Retina (tissue), 1 donor: ENCODE data around the gene FAM193A.
A peak's percentile ranks its signal among the peaks of the same experiment; 100 is the strongest.
"Not testable (repeated sequence)": the region's sequence is repeated elsewhere in the genome, so short reads cannot be mapped to it uniquely, and the experiment has no call there.

Experiments used
- DNase-seq: peaks from one replicate; pipeline ENCODE4 v3.0.0-alpha.2; 2016

The FAM193A gene

GRCh38 chr4:2576290-2576689 lies 39.8 kb downstream of the FAM193A start:
- no peak for DNase-seq

- no peak for DNase-seq
These were observed 41.7 kb downstream of the FAM193A start for GRCh38 chr4:2578106-2578505.

GRCh38 chr4:2579910-2580309 lies 43.5 kb downstream of the FAM193A start:
- no peak for DNase-seq

DNA sequence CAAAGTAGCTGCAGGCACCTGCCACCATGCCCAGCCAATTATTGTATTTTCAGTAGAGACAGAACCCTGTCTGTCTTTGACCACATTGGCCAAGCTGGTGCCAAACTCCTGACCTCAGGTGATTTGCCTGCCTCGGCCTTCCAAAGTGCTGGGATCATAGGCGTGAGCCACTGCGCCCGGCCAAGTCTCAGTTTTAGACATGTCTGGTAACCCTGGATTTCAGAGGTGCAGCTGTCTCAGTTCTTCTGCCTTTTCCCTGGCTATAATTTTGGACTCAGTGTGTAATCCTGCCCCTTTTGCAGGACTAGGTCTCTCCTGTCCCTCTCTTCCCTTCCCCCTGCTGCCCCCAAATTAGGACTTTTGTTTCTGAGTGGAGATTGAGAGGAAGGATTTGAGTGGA lies 46.6 kb downstream of the FAM193A start:
- DNase-seq = no peak

DNA sequence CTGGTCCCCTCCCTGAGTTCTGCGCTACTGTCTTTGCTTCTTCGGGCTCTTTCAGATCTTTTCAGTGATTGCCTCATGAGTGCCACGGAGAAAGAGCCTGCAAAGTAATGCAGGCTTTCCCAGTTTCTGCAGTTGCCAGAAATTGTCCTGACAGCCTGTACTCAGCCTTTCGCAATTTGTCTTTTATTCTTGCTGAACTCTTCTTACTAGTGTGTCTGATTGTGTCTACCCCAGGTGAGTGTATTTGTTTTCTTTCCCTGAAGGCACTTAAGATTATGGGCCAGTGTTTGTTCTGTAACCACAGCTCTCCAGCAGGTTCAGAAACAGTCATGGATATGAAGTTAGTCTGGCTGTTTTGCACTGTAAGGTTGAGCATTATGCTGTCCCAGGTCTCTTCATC lies 47.1 kb downstream of the FAM193A start:
- DNase-seq = no peak

DNA sequence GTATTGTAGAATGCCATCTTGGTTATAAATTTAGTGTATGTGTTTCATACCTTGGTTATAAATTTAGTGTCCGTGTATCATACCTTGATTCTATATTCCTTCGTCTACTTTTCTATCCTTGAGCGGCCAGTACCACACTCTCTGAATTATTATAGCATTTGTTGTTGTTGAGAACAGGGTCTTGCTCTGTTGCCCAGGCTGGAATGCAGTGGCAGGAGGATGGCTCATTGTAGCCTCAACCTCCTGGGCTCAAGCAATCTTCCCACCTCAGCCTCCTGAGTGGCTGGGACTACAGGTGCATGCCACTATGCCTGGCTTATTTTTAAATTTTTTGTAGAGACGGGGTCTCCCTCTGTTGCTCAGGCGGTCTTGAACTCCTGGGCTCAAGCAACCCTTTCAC lies 50.1 kb downstream of the FAM193A start:
- no peak for DNase-seq

DNA sequence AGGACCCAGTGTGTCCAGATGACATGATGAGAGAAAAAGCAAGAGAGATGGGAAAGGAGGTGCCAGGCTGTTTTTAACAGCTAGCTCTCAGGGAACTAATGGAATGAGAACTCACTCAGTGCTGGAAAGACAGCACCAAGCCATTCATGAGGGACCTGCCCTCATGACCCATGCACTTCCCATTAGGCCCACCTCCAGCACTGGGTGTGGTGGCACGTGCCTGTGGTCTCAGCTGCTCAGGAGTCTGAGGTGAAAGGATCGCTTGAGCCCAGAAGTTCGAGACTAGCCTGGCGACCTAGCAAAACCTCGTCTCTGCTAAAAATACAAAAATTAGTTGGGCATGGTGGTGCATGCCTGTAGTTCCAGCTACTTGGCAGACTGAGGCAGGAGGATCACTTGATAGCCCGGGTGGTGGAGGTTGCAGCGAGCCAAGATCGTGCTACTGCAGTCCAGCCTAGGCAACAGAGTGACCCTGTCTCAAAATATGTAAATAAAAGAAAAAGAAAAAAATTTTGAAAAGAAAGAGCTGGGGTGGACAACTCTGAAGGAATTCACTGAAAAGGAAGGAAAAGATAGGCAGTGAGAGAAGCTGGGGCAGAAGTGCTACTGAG lies 50.9 kb downstream of the FAM193A start:
- no peak for DNase-seq

DNA sequence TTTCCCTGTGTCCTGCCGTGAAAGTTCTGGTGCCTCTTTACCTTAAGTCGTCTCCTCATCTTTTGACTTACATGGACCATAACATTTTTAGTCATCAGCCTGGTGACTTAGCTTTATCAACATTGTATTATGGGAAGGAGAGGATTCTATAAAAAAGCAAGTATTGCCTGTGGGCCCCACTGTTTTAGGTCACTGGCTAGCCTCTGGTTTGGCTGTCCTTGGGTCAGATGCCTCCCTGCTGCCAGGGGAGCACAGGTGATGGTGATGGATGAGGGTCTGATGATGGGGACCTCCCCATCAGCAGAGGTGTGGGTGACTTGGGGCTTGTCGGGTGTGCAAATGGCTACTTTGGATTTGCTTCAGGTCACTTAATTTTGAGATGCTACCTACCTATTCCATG lies 51.8 kb downstream of the FAM193A start:
- no peak for DNase-seq

DNA sequence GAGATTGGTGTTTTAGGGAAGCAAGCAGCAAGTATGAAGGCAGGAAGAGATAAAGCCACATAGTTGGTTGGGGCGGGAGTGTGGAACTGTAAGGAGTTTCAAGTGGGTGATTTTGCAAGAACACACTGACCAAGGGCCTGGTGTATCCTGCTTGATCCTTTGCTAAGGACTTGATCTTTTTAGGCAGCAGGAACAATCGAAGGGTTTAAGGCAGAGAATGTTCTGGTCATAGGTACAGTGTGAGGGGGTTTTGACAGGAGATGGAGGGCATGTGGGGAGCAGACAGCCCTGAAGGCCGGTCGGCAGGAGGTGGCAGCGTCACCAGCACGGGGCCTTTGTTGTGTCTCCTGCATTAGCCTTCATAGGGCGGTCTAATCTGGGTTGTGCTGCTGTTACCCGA lies 54.7 kb downstream of the FAM193A start:
- DNase-seq = peak; percentile 52

- not testable (repeated sequence) for DNase-seq
These were observed 55.6 kb downstream of the FAM193A start for GRCh38 chr4:2592014-2592413.

DNA sequence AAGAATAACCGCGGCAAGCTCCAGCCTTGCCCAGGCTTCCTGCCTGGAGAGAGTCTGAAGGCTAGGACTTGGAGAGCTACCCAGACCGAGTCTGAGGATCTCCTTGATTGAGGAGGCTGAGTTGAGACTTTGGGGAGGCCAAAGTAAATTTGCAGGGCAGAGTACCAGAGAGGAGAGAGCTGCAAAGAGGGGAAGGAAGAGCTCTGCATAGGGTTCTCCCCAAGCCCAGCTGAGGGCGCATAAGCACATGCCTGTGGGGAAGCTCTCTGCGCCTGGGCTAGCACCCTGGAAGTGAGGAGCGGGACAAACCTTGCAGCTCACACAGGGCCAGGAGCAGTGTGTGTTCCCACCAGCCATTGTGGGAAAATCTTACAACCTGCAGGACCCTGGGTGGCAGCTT lies 56.1 kb downstream of the FAM193A start:
- DNase-seq = no peak

GRCh38 chr4:2593003-2593402 lies 56.6 kb downstream of the FAM193A start:
- no peak for DNase-seq

GRCh38 chr4:2595436-2595835 lies 59.0 kb downstream of the FAM193A start:
- no peak for DNase-seq

- DNase-seq = no peak
These were observed 59.6 kb downstream of the FAM193A start for GRCh38 chr4:2595952-2596552.

- DNase-seq = no peak
These were observed 60.2 kb downstream of the FAM193A start for GRCh38 chr4:2596611-2597010.

GRCh38 chr4:2598511-2599303 lies 62.3 kb downstream of the FAM193A start:
- no peak for DNase-seq

GRCh38 chr4:2599304-2599654 lies 62.8 kb downstream of the FAM193A start:
- no peak for DNase-seq

GRCh38 chr4:2600878-2601277 lies 64.4 kb downstream of the FAM193A start:
- DNase-seq = no peak

GRCh38 chr4:2604614-2605013 lies 68.2 kb downstream of the FAM193A start:
- no peak for DNase-seq

- DNase-seq = no peak
These were observed 70.6 kb downstream of the FAM193A start for GRCh38 chr4:2606960-2607506.

DNA sequence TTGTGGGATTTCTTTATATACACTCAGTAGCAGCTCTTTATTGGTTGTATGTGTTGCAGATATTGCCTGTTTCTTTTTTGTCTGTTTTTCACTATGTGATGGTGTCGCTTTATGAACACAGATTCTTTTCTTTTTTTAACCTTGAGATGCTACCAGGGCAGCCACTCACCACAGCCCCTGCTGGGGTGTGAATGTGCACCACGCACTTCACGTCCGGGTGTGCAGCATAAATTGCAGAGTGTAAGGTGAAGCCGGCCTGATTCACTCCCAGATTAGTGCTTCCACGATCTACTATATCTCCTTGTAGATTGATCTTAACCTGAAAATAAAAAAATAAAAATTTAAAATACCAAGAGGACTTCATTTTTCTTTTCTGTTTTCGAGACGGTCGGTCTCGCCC lies 71.4 kb downstream of the FAM193A start:
- no peak for DNase-seq

DNA sequence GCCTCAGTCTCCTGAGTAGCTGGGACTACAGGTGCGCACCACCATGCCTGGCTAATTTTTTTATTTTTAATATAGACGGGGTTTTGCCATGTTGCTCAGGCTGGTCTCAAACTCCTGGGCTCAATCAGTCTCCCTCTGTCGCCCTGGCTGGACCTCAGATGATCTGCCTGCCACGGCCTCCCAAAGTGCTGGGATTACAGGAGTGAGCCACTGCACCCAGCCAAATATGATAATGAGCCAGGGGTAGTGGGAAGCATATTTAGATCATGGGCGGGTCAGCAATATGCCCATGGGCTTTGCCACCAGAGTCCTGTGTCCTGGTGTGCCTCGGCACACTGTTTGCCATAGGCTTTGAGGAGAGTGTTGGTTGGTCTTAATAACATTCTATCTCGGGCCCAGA lies 71.8 kb downstream of the FAM193A start:
- DNase-seq = no peak

GRCh38 chr4:2615821-2616220 lies 79.4 kb downstream of the FAM193A start:
- DNase-seq = no peak

DNA sequence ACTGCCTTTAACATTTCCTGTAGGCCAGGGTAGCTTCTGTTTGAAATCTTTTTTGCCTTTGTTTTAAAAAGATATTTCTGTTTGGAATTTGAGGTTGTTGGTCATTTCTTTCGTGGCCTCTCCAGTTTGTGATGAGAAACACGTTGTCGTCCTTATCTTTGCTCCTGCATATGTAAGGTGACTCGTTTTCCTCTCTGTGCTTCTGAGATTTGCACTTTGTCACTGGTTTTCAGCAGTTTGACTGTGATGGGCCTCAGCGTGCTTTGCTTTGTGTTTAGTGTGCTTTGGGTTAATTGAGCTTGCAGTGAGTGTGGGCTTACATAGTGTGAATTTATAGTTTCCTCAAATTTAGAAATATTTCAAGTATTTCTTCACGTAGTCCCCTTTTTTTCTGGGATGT lies 81.5 kb downstream of the FAM193A start:
- no peak for DNase-seq
